ENCODE results near the gene CDH2. TPM values are rescaled to one million over a fixed set of nuclear protein-coding genes. Genes with fewer than 3 reads are reported as not detected.

CDH2 gene
- total RNA-seq, 4 donors from 2014 or later = 0.20 to 4.4 (median 1.1) TPM; not detected in 1

DNA sequence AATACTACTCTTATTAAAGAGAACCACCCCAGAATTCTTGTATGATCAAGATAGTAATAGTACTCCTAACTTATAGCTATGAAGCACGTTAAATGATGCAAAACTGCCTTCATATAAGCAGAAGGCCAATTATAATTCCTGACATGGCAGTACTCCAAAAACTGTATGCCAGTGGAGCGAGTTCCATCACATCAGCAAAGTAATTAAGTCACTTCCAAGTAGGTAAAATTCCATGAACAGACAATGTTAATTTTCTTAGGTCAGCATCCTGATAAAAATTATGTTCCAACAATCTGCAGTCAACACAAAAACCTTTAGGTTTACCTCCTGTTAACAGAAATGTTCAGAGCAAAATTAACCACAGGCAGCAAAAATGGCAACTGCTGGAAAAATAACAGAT lies 136.7 kb downstream of the CDH2 start:
- in situ Hi-C loops (cut with MboI; ENCODE audit: low pct_ligation_motif_present in 1 of 4, low pct_unique_long_range_greater_than_20kb in 1 of 4, low sequenced_read_pairs in 3 of 4) (no loop called here), intact Hi-C loops (cut with DNase I; ENCODE audit: low total_unique reads) (no loop called here)
- Histone ChIP-seq H3K4me3 (no peak overlapping the region), H3K36me3 (no peaks in the 10 kb centered on the region), H3K9me3 (no peaks in the 10 kb centered on the region), H3K4me1 (no peaks in the 10 kb centered on the region), H3K27me3 (no peaks in the 10 kb centered on the region), H3K27ac (no peak overlapping the region)
- no peak for TF ChIP-seq EP300 (IDR thresholded peaks at IDR 0.05; ENCODE audit: low read depth)
- no peak for TF ChIP-seq POLR2A (IDR thresholded peaks at IDR 0.05)
- TF ChIP-seq POLR2AphosphoS5 (IDR thresholded peaks at IDR 0.05) = no peak
- TF ChIP-seq, protein P1, sequence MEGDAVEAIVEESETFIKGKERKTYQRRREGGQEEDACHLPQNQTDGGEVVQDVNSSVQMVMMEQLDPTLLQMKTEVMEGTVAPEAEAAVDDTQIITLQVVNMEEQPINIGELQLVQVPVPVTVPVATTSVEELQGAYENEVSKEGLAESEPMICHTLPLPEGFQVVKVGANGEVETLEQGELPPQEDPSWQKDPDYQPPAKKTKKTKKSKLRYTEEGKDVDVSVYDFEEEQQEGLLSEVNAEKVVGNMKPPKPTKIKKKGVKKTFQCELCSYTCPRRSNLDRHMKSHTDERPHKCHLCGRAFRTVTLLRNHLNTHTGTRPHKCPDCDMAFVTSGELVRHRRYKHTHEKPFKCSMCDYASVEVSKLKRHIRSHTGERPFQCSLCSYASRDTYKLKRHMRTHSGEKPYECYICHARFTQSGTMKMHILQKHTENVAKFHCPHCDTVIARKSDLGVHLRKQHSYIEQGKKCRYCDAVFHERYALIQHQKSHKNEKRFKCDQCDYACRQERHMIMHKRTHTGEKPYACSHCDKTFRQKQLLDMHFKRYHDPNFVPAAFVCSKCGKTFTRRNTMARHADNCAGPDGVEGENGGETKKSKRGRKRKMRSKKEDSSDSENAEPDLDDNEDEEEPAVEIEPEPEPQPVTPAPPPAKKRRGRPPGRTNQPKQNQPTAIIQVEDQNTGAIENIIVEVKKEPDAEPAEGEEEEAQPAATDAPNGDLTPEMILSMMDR (IDR thresholded peaks at IDR 0.05) = no peak
- WGBS, 2 donors (ENCODE audit: low coverage in 1 of 2) = 33 to 63% methylated on average over 2 of the region's 2 CpGs
- DNase-seq = no peak

DNA sequence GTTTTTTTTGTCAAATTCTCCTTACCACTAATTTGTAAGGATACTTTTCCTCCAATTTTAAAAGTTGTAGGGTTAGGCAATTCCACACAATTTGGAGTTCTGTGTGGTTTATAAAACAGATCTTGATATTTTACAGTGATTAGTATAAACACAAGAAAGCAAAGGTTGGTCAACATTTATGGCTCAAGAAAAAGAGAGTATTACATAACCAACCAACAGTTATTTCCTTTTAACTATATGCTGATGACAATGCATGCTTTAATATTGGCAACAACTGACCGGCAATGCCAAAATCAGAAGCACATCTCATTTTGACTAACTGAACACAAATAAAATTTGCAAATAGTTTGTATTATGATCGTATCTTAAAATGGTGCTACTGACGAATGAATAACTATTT lies 137.2 kb downstream of the CDH2 start:
- Histone ChIP-seq H3K4me1 (no peaks in the 10 kb centered on the region), H3K9me3 (no peaks in the 10 kb centered on the region), H3K36me3 (no peaks in the 10 kb centered on the region), H3K4me3 (no peak overlapping the region), H3K27me3 (no peaks in the 10 kb centered on the region), H3K27ac (no peak overlapping the region)
- intact Hi-C loops (cut with DNase I; ENCODE audit: low total_unique reads) = no loop called here
- no peak for DNase-seq
- TF ChIP-seq, protein P1 (IDR thresholded peaks at IDR 0.05) = no peak
- TF ChIP-seq EP300 (IDR thresholded peaks at IDR 0.05; ENCODE audit: low read depth) (no peak), POLR2A (IDR thresholded peaks at IDR 0.05) (no peak), POLR2AphosphoS5 (IDR thresholded peaks at IDR 0.05) (no peak)
- WGBS, 2 donors (ENCODE audit: low coverage in 1 of 2) = 73 to 87% methylated on average over 3 of the region's 3 CpGs
- in situ Hi-C loops (cut with MboI; ENCODE audit: low pct_ligation_motif_present in 1 of 4, low pct_unique_long_range_greater_than_20kb in 1 of 4, low sequenced_read_pairs in 3 of 4) = no loop called here

GRCh38 chr18:28039078-28039477 lies 137.9 kb downstream of the CDH2 start:
- no peak overlapping the region for H3K27ac ChIP-seq
- no peaks in the 10 kb centered on the region for H3K36me3 ChIP-seq
- WGBS, 2 donors (ENCODE audit: low coverage in 1 of 2) = 92 to 100% methylated on average over 1 to 5 of the region's 5 CpGs
- TF ChIP-seq EP300 (IDR thresholded peaks at IDR 0.05; ENCODE audit: low read depth) (no peak), POLR2AphosphoS5 (IDR thresholded peaks at IDR 0.05) (no peak), POLR2A (IDR thresholded peaks at IDR 0.05) (no peak)
- TF ChIP-seq, protein P1 (IDR thresholded peaks at IDR 0.05) = no peak
- DNase-seq = no peak
- no peaks in the 10 kb centered on the region for H3K4me1 ChIP-seq
- no peak overlapping the region for H3K4me3 ChIP-seq
- no peaks in the 10 kb centered on the region for H3K9me3 ChIP-seq
- in situ Hi-C loops (cut with MboI; ENCODE audit: low pct_ligation_motif_present in 1 of 4, low pct_unique_long_range_greater_than_20kb in 1 of 4, low sequenced_read_pairs in 3 of 4) = no loop called here
- intact Hi-C loops (cut with DNase I; ENCODE audit: low total_unique reads) = no loop called here
- H3K27me3 ChIP-seq = no peaks in the 10 kb centered on the region

GRCh38 chr18:28036488-28036887 lies 140.4 kb downstream of the CDH2 start:
- no peaks in the 10 kb centered on the region for H3K4me1 ChIP-seq
- intact Hi-C loops (cut with DNase I; ENCODE audit: low total_unique reads) = no loop called here

More at GRCh38 chr18:28036488-28036887, 140.4 kb downstream of the CDH2 start:
- in situ Hi-C loops (cut with MboI; ENCODE audit: low pct_ligation_motif_present in 1 of 4, low pct_unique_long_range_greater_than_20kb in 1 of 4, low sequenced_read_pairs in 3 of 4) = no loop called here
- H3K9me3 ChIP-seq = no peaks in the 10 kb centered on the region
- DNase-seq = no peak
- H3K4me3 ChIP-seq = no peak overlapping the region
- no peak overlapping the region for H3K27ac ChIP-seq
- no peaks in the 10 kb centered on the region for H3K36me3 ChIP-seq
- 64 to 67% methylated on average over 5 of the region's 5 CpGs for WGBS, 2 donors (ENCODE audit: low coverage in 1 of 2)
- TF ChIP-seq, protein P1 (IDR thresholded peaks at IDR 0.05) = no peak
- TF ChIP-seq EP300 (IDR thresholded peaks at IDR 0.05; ENCODE audit: low read depth) (no peak), POLR2A (IDR thresholded peaks at IDR 0.05) (no peak), POLR2AphosphoS5 (IDR thresholded peaks at IDR 0.05) (no peak)
- no peaks in the 10 kb centered on the region for H3K27me3 ChIP-seq

All from transverse colon (tissue), 4 donors.